K562 (cell line): ENCODE data around the gene PRXL2B. TPM values are rescaled to one million over a fixed set of nuclear protein-coding genes. Genes with fewer than 3 reads are reported as not detected.

Experiments
- BMI1 ChIP-seq: fragments of 150-350 bp; IDR thresholded peaks from 2 replicates; pipeline ENCODE4 v1.6.1; 2014; ENCODE audit warnings: low read length
- CHD1 ChIP-seq: fragments of 200-600 bp; sonication (generic); IDR thresholded peaks from one replicate; pipeline ENCODE4 v1.6.1; 2012; ENCODE audit warnings: mild to moderate bottlenecking, moderate library complexity, low read length, inconsistent platforms
- ETV5 ChIP-seq: sonication (generic); formaldehyde crosslinking; IDR thresholded peaks from 2 replicates; pipeline ENCODE4 v1.4.0; 2020; ENCODE audit warnings: low read depth, mild to moderate bottlenecking, missing genetic modification reagents
- HDAC1 ChIP-seq, 2 experiments: fragments of 450-650 bp; IDR thresholded peaks; 2 replicates each; pipeline ENCODE4 v1.6.1; 2016 to 2017; ENCODE audit warnings: inconsistent platforms in 1 of 2, mild to moderate bottlenecking in 1 of 2, moderate library complexity in 1 of 2
- HMGN3 ChIP-seq: IDR thresholded peaks from 2 replicates; pipeline ENCODE4 v1.6.1; 2011; ENCODE audit warnings: borderline replicate concordance, low read depth, mild to moderate bottlenecking, mixed read lengths, low read length; ENCODE audit not compliant: insufficient read length; ENCODE audit errors: extremely low read depth
- KDM5B ChIP-seq: fragments of 200-600 bp; sonication (generic); IDR thresholded peaks from 2 replicates; pipeline ENCODE4 v1.6.1; 2012; ENCODE audit warnings: low read depth, mild to moderate bottlenecking, moderate library complexity, low read length, control low read depth, inconsistent platforms; ENCODE audit not compliant: insufficient replicate concordance
- LARP7 ChIP-seq: fragments of 450-650 bp; IDR thresholded peaks from 2 replicates; pipeline ENCODE4 v1.6.1; 2016
- NBN ChIP-seq: fragments of 450-650 bp; IDR thresholded peaks from 2 replicates; pipeline ENCODE4 v1.6.1; 2016; ENCODE audit warnings: low read depth, mild to moderate bottlenecking
- REST ChIP-seq, 2 experiments: fragments of 450-650 bp; formaldehyde crosslinking in 1 of 2; IDR thresholded peaks; 2 replicates each; pipeline versions ENCODE4 v1.4.0 to v1.6.1; 2014 to 2020; ENCODE audit warnings: mild to moderate bottlenecking in 2 of 2, borderline replicate concordance in 1 of 2, low read depth in 1 of 2
- RFX1 ChIP-seq: fragments of 450-650 bp; IDR thresholded peaks from 2 replicates; pipeline ENCODE4 v1.6.1; 2016; ENCODE audit warnings: mild to moderate bottlenecking, moderate library complexity
- SMARCC2 ChIP-seq: fragments of 450-650 bp; IDR thresholded peaks from 2 replicates; pipeline ENCODE4 v1.6.1; 2017; ENCODE audit warnings: antibody characterized with exemption, moderate library complexity, mild to moderate bottlenecking, low read depth
- TBP ChIP-seq: optimal IDR thresholded peaks from 2 replicates; pipeline ENCODE3; 2011; ENCODE audit warnings: low read depth, low read length, improper control_type of control experiment
- TFE3 ChIP-seq: fragments of 450-650 bp; formaldehyde crosslinking; IDR thresholded peaks from 2 replicates; pipeline ENCODE4 v1.4.0; 2020; ENCODE audit warnings: mild to moderate bottlenecking, mixed read lengths
- ZNF134 ChIP-seq: fragments of 250-450 bp; sonication (Bioruptor Pico); conservative IDR thresholded peaks from 2 replicates; pipeline ENCODE4 v1.4.0; 2020
- ZNF589 ChIP-seq: fragments of 200-800 bp; sonication (Bioruptor generic); IDR thresholded peaks from 2 replicates; pipeline ENCODE4 v1.6.1; 2016; ENCODE audit warnings: low read depth, missing genetic modification characterization, missing compliant biosample characterization
- ZNF644 ChIP-seq: fragments of 200-800 bp; sonication (Bioruptor generic); IDR thresholded peaks from 2 replicates; pipeline ENCODE4 v1.6.1; 2016; ENCODE audit warnings: low read depth, missing genetic modification characterization, missing compliant biosample characterization
- ZSCAN32 ChIP-seq: fragments of 450-650 bp; formaldehyde crosslinking; IDR thresholded peaks from 2 replicates; pipeline ENCODE4 v1.4.0; 2020; ENCODE audit warnings: mild to moderate bottlenecking, moderate library complexity
- polyA plus RNA-seq, 8 experiments: library from polyadenylated mRNA; depleted of rRNA in 4 of 8; stranded (reverse) in 5 of 8; unstranded in 3 of 8; fragments of >200 nt; fragmentation: Nextera tagmentation in 2 of 8; fragmentation: Illumina TruSeq in 1 of 8; extraction: Ambion mirVana in 2 of 8; extraction: Trizol in 1 of 8; gene quantifications; 2 replicates each; pipeline versions ENCODE4 v1.2.1 to v1.2.3, GENCODE V29; 2011 to 2014; ENCODE audit warnings: inconsistent platforms in 1 of 8, missing spikeins in 1 of 8
- total RNA-seq, 7 experiments: library from RNA; depleted of rRNA in 6 of 7; stranded (reverse); fragments of >200 nt in 6 of 7; fragmentation: Illumina TruSeq in 2 of 7; extraction: Trizol in 2 of 7; gene quantifications; 2 replicates each; pipeline versions ENCODE4 v1.2.1 to v1.2.3, GENCODE V29; 2011 to 2021; ENCODE audit warnings: low replicate concordance in 1 of 7

The PRXL2B gene
- total and polyA plus RNA-seq, 9 of the 15 experiments (the other 6 are each of a cell fraction or from before 2014, with no cell fraction given): 0.99 to 25.3 (median 11.8) TPM

- TF ChIP-seq CHD1 (peak; percentile 56), TFE3 (CRISPR knock-in tag) (peak; percentile 19), LARP7 (no peak), RFX1 (no peak), BMI1 (no peak), ZNF134 (peak; percentile 67), TBP (peak; percentile 69), HDAC1 (IDR thresholded peaks at IDR 0.05) (peak in 1 of 2 experiments; percentile 78; a peak in 2 of 4 replicates), ZNF644 (tag) (no peak), ETV5 (CRISPR knock-in tag) (no peak), NBN (peak; percentile 58; the same call in 1 of the 2 replicates), HMGN3 (peak; percentile 68), SMARCC2 (0 out of 2 replicates have a peak, but pooled peaks have one; percentile 24), KDM5B (peak; percentile 13), ZNF589 (CRISPR knock-in tag) (peak; percentile 77; the same call in 1 of the 2 replicates), REST (IDR thresholded peaks at IDR 0.05; ENCODE audit: borderline replicate concordance) (peak; percentile 32), REST (CRISPR knock-in tag; IDR thresholded peaks at IDR 0.05; ENCODE audit: low read depth) (no peak; the same call in 1 of the 2 replicates), ZSCAN32 (CRISPR knock-in tag) (no peak)
Observed at GRCh38 chr1:2585318-2586092, 1.1 kb upstream of the PRXL2B start (continued).
